Measurements from ENCODE around the gene NPIPA3. TPM values are rescaled to one million over a fixed set of nuclear protein-coding genes. Genes with fewer than 3 reads are reported as not detected.
A peak's percentile ranks its signal among the peaks of the same experiment; 100 is the strongest.
"Not testable (repeated sequence)": the region's sequence is repeated elsewhere in the genome, so short reads cannot be mapped to it uniquely, and the experiment has no call there.

NPIPA3 gene
- 3.2 and 3.3 TPM in 2 replicates for total RNA-seq (2022)
- percentile 14 among the genes with signal in this experiment for Bru-seq, nascent RNA
- BruChase-seq, experiment 1, labeled RNA remaining after a 6-hour chase: percentile 8 among the genes with signal in this experiment
- BruChase-seq, experiment 2, labeled RNA remaining after a 2-hour chase: percentile 13 among the genes with signal in this experiment
- long read RNA-seq: 0 reads

GRCh38 chr16:14703156-14704011 lies at the start of gene NPIPA3:
NPIPA3 (plus strand) TSS chr16:14703411; CDS start chr16:14708944, 5,533 bp downstream.
- H3K9me3 Mint-ChIP-seq (ENCODE audit: unreplicated experiment); CTCF ChIA-PET; H3K27ac Mint-ChIP-seq (ENCODE audit: low read depth, unreplicated experiment); H3K4me3 Mint-ChIP-seq (ENCODE audit: unreplicated experiment); DNase-seq (ENCODE audit: unreplicated experiment); H3K4me1 Mint-ChIP-seq (ENCODE audit: insufficient read depth, unreplicated experiment); POLR2A ChIA-PET; H3K27me3 Mint-ChIP-seq (ENCODE audit: insufficient read depth, unreplicated experiment); H3K36me3 Mint-ChIP-seq (ENCODE audit: insufficient read depth, unreplicated experiment); intact Hi-C loops (cut with micrococcal nuclease): not testable (repeated sequence)
- BruUV-seq (replicated peaks): TSS peak; percentile 24

DNA sequence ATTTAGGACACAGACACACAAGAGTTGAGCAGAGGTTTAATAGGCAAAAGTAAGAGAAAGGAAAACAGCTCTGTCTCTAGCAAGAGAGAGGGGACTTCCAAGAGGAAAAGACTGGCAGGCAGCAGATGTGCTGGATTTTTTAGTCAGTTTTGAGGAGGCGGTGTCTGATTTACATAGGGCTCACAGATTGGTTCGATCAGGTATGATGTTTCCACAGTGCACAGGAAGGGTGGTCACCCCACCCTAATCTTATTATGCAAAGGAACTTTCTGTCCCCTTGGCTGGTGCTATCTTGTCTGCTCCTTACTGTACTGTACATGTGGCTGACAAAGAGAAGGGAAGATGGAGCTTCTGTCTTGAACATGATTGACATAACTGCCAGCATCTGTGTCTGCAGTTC lies 45.1 kb upstream of the NPIPA3 start:
- Mint-ChIP-seq H3K4me3 (ENCODE audit: unreplicated experiment) (no peak overlapping the region), H3K36me3 (ENCODE audit: insufficient read depth, unreplicated experiment) (peaks cover 88% of the 10 kb centered on the region), H3K4me1 (ENCODE audit: insufficient read depth, unreplicated experiment) (no peaks in the 10 kb centered on the region), H3K9me3 (ENCODE audit: unreplicated experiment) (no peaks in the 10 kb centered on the region), H3K27ac (ENCODE audit: low read depth, unreplicated experiment) (peak overlapping the region; percentile 82), H3K27me3 (ENCODE audit: insufficient read depth, unreplicated experiment) (no peaks in the 10 kb centered on the region)
- peak; percentile 34 for DNase-seq (ENCODE audit: unreplicated experiment)
- TF ChIP-seq, protein P1, sequence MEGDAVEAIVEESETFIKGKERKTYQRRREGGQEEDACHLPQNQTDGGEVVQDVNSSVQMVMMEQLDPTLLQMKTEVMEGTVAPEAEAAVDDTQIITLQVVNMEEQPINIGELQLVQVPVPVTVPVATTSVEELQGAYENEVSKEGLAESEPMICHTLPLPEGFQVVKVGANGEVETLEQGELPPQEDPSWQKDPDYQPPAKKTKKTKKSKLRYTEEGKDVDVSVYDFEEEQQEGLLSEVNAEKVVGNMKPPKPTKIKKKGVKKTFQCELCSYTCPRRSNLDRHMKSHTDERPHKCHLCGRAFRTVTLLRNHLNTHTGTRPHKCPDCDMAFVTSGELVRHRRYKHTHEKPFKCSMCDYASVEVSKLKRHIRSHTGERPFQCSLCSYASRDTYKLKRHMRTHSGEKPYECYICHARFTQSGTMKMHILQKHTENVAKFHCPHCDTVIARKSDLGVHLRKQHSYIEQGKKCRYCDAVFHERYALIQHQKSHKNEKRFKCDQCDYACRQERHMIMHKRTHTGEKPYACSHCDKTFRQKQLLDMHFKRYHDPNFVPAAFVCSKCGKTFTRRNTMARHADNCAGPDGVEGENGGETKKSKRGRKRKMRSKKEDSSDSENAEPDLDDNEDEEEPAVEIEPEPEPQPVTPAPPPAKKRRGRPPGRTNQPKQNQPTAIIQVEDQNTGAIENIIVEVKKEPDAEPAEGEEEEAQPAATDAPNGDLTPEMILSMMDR (IDR thresholded peaks at IDR 0.05; ENCODE audit: unreplicated experiment): no peak
- intact Hi-C loops (cut with micrococcal nuclease): no loop called here
- ChIA-PET CTCF (no interaction called here), POLR2A (interaction anchor here (0.6 to 1.0 kb wide), 3 partner anchors 13 to 24 kb away, joined by 3 to 5 read pairs (median 3); no protein-coding TSS in a partner anchor)
- BruUV-seq (replicated peaks): no TSS peak

DNA sequence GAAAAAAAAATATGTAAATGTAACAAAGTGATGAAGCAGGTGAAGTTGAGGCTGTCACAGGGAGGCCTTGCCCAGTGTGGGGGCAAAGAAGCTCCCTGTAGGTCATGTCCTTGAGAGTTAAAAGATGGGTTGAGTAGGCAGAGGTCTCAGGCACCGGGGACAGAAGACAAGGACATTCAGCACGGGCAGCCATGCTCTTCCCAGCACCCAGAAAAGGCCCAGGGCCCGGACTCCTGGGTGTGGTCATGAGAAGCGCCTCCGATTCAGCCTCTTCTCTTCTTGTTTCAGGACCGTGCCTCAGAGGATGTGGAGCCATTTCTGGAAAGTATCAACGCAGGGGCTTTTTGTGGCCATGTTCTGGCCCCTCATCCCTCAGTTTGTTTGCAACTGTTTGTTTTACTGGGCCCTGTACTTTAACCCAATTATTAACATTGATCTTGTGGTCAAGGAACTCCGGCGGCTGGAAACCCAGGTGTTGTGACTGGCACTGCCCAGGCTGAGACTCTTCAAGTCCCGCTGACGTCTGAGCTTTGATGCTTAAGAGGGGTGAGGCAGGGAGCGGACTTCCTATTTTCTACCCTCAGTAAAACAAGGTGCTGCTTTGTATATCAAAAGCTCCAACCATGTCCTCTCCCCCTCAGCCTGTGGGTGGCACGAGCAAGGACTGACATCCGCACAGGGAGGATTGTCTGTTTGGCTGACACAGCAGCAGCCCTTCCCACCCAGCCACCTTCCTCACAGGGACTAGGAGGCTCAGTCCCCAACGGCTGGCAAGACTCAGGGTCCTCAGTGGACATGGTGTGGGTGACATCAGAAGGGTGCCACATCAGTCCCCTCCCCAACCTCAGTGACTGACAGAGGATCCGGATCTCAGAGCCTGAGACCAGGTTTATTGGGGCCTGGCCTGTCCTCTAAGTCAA lies 35.6 kb upstream of the NPIPA3 start:
- TF ChIP-seq, protein P1 (IDR thresholded peaks at IDR 0.05; ENCODE audit: unreplicated experiment): no peak
- Mint-ChIP-seq H3K9me3 (ENCODE audit: unreplicated experiment) (no peaks in the 10 kb centered on the region), H3K36me3 (ENCODE audit: insufficient read depth, unreplicated experiment) (peaks cover 70% of the 10 kb centered on the region), H3K4me1 (ENCODE audit: insufficient read depth, unreplicated experiment) (no peaks in the 10 kb centered on the region), H3K27ac (ENCODE audit: low read depth, unreplicated experiment) (no peak overlapping the region), H3K27me3 (ENCODE audit: insufficient read depth, unreplicated experiment) (no peaks in the 10 kb centered on the region), H3K4me3 (ENCODE audit: unreplicated experiment) (no peak overlapping the region)
- intact Hi-C loops (cut with micrococcal nuclease): no loop called here
- ChIA-PET POLR2A (no interaction called here), CTCF (no interaction called here)
- BruUV-seq (replicated peaks): no TSS peak
- DNase-seq (ENCODE audit: unreplicated experiment): no peak

GRCh38 chr16:14668556-14669223 lies 34.5 kb upstream of the NPIPA3 start:
- intact Hi-C loops (cut with micrococcal nuclease): no loop called here
- no peak for DNase-seq (ENCODE audit: unreplicated experiment)
- Mint-ChIP-seq H3K27me3 (ENCODE audit: insufficient read depth, unreplicated experiment) (no peaks in the 10 kb centered on the region), H3K36me3 (ENCODE audit: insufficient read depth, unreplicated experiment) (peaks cover 59% of the 10 kb centered on the region), H3K27ac (ENCODE audit: low read depth, unreplicated experiment) (no peak overlapping the region), H3K9me3 (ENCODE audit: unreplicated experiment) (no peaks in the 10 kb centered on the region), H3K4me1 (ENCODE audit: insufficient read depth, unreplicated experiment) (no peaks in the 10 kb centered on the region), H3K4me3 (ENCODE audit: unreplicated experiment) (no peak overlapping the region)
- CTCF ChIA-PET: interaction anchor here (0.6 kb wide), 1 partner anchor 749 kb away, joined by 4 read pairs; the partner anchor contains the start of gene ERCC4
- TF ChIP-seq, protein P1 (IDR thresholded peaks at IDR 0.05; ENCODE audit: unreplicated experiment): no peak
- BruUV-seq (replicated peaks): TSS peak; percentile 10
- POLR2A ChIA-PET: no interaction called here
